HCT116 (cell line): Measurements from ENCODE around the gene TESK1.

Source experiments
- CTCF ChIP-seq, 3 experiments: fragments of 200-600 bp in 1 of 3; sonication (generic) in 1 of 3; IDR thresholded peaks in 2 of 3; conservative IDR thresholded peaks in 1 of 3; 2 replicates each; pipeline ENCODE4 v1.5.1; 2012 to 2017; ENCODE audit warnings: low read depth in 2 of 3, low read length in 2 of 3, antibody characterized with exemption in 1 of 3, borderline replicate concordance in 1 of 3, control low read depth in 1 of 3, mild to moderate bottlenecking in 1 of 3, mixed read lengths in 1 of 3, mixed run types in 1 of 3, moderate library complexity in 1 of 3; ENCODE audit not compliant: insufficient read depth in 1 of 3
- MAX ChIP-seq: IDR thresholded peaks from 2 replicates; pipeline ENCODE4 v1.6.1; 2012
- YY1 ChIP-seq: IDR thresholded peaks from 2 replicates; pipeline ENCODE4 v1.6.1; 2011; ENCODE audit warnings: low read length, low read depth, moderate library complexity, mild to moderate bottlenecking; ENCODE audit not compliant: insufficient replicate concordance; ENCODE audit errors: extremely low read depth

GRCh38 chr9:35617548-35617947 is 12.5 kb downstream of the TESK1 start:
- TF ChIP-seq MAX (no peak), YY1 (no peak), CTCF (IDR thresholded peaks at IDR 0.05 in 2 of 3, conservative IDR thresholded peaks at IDR 0.05 in 1 of 3; ENCODE audit: borderline replicate concordance in 1 of 3, insufficient read depth in 1 of 3, low read depth in 2 of 3, low read length in 2 of 3) (no peak)
